PC-9 (cell line): Measurements from ENCODE around the gene SENP2. TPM values are rescaled to one million over a fixed set of nuclear protein-coding genes. Genes with fewer than 3 reads are reported as not detected.

Source experiments
- BruUV-seq: library from RNA; stranded (reverse); fragments of 400-500 nt; replicated peaks from 2 replicates; lab custom pipeline; 2021; lab: Mats Ljungman, UMichigan
- CTCF ChIA-PET: fragments of 300-600 bp; sonication (Branson Sonifier 250); formaldehyde crosslinking; loops from one replicate; lab custom pipeline; 2022; ENCODE audit warnings: antibody characterized with exemption; lab: Charles Lee
- POLR2A ChIA-PET: fragments of 300-600 bp; sonication (Branson Sonifier 250); formaldehyde crosslinking; loops from one replicate; lab custom pipeline; 2022; ENCODE audit warnings: antibody characterized with exemption; ENCODE audit not compliant: unreplicated experiment; lab: Charles Lee
- DNase-seq, 2 experiments: peaks; one replicate each; pipeline versions ENCODE4 v3.0.0 to v3.0.0-alpha.2; 2015 to 2022; ENCODE audit warnings: mixed read lengths in 1 of 2
- H2AFZ ChIP-seq: fragments of 200-600 bp; sonication (generic); 2 replicates; pipeline ENCODE4 v1.8.1; 2017; ENCODE audit warnings: antibody characterized with exemption
- H3F3A ChIP-seq: fragments of 200-600 bp; sonication (generic); 2 replicates; pipeline ENCODE4 v1.8.1; 2017; ENCODE audit warnings: antibody characterized with exemption, mild to moderate bottlenecking, low read depth; ENCODE audit not compliant: insufficient read depth
- H3K27ac ChIP-seq: fragments of 200-600 bp; sonication (generic); 2 replicates; pipeline ENCODE4 v1.6.1; 2016; ENCODE audit warnings: mixed run types
- H3K27me3 ChIP-seq: fragments of 200-600 bp; sonication (generic); 2 replicates; pipeline ENCODE4 v1.6.1; 2016; ENCODE audit warnings: low read depth, mixed run types; ENCODE audit not compliant: insufficient read depth
- H3K36me3 ChIP-seq: fragments of 200-600 bp; sonication (generic); 2 replicates; pipeline ENCODE4 v1.6.1; 2016; ENCODE audit warnings: low read depth, mixed run types
- H3K4me1 ChIP-seq: fragments of 200-600 bp; sonication (generic); replicated peaks from 2 replicates; pipeline ENCODE4 v1.6.1; 2016; ENCODE audit warnings: mixed run types; ENCODE audit not compliant: insufficient read depth
- H3K4me2 ChIP-seq: fragments of 200-600 bp; sonication (generic); 2 replicates; pipeline ENCODE4 v1.6.1; 2017; ENCODE audit warnings: mixed run types
- H3K4me3 ChIP-seq: fragments of 200-600 bp; sonication (generic); 2 replicates; pipeline ENCODE4 v1.6.1; 2016; ENCODE audit warnings: mixed run types
- H3K79me2 ChIP-seq: fragments of 200-600 bp; sonication (generic); 2 replicates; pipeline ENCODE4 v1.6.1; 2017; ENCODE audit warnings: low read depth, mixed run types
- H3K9me2 ChIP-seq: fragments of 200-600 bp; sonication (generic); 2 replicates; pipeline ENCODE4 v1.8.1; 2017; ENCODE audit warnings: mild to moderate bottlenecking; ENCODE audit not compliant: insufficient read depth
- H3K9me3 ChIP-seq: fragments of 200-600 bp; sonication (generic); 2 replicates; pipeline ENCODE4 v1.8.1; 2016; ENCODE audit warnings: low read depth; ENCODE audit not compliant: insufficient read depth
- H4K20me1 ChIP-seq: fragments of 200-600 bp; sonication (generic); 2 replicates; pipeline ENCODE4 v1.8.1; 2017; ENCODE audit not compliant: insufficient read depth
- EZH2 ChIP-seq: fragments of 200-600 bp; sonication (generic); IDR thresholded peaks from 2 replicates; pipeline ENCODE4 v1.8.0; 2017; ENCODE audit warnings: antibody characterized with exemption, low read depth
- intact Hi-C: fragments of 100-400 bp; cut with micrococcal nuclease; formaldehyde crosslinking; loops from one replicate; pipeline ENCODE4 v1.10.0; 2022; ENCODE audit not compliant: unreplicated experiment
- total RNA-seq: library from RNA; stranded (reverse); gene quantifications from 2 replicates; pipeline ENCODE4 v1.2.3, GENCODE V29; 2021
- TF ChIP-seq, protein P1 (sequence below): fragments of 200-600 bp; sonication (generic); conservative IDR thresholded peaks from 2 replicates; pipeline ENCODE4 v1.6.1; 2017; ENCODE audit warnings: mixed run types, antibody characterized with exemption, mild to moderate bottlenecking, moderate library complexity

The SENP2 gene
- total RNA-seq, 1 experiment from 2014 or later: 89.5 TPM

DNA sequence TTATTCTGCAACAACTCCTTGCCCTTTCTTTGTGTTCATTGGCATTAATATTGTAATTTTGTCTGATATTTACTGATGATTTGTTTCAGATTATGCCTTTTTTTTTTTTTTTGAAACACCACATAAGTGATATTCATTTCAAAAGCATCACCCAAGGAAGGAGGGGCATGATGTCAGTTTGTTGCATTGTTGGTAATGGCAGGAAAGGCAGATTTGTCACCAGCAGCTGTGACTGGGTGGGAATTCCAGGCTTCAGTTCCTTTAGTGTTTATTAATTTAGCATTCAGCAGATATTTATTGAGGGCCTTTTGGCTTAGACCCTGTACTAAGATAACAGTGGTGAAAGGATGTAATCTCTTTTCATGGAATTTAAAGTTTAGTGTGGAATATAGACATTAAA, 19.5 kb downstream of the SENP2 start:
- CTCF ChIA-PET: no interaction called here
- no peak for DNase-seq

DNA sequence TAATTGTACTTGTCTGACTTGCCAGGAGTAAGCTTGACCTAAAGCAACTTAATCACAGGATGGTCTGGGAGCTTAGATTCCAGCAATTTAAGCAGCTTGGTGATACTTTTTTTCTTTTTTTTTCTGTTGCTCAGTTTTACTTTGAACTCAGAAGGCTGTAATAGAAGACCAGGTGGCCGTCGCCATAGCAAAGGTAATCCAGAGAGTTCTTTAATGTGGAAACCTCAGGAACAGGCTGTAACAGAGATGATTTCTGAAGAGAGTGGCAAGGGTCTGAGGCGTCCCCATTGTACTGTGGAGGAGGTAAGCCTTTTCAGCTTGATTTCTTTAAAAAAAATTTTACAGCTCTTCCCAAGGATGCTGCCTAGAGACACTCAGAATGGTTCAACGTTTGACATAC, 20.1 kb downstream of the SENP2 start:
- BruUV-seq: no TSS peak
- ChIA-PET POLR2A (no interaction called here), CTCF (interaction anchor here (0.5 kb wide), 1 partner anchor 339 kb away, joined by 23 read pairs; no protein-coding TSS in a partner anchor)

More for the DNA sequence above, 19.5 kb downstream of the SENP2 start:
- Histone ChIP-seq H3K9me2 (no peaks in the 10 kb centered on the region), H3K27me3 (no peaks in the 10 kb centered on the region), H3K9me3 (no peaks in the 10 kb centered on the region), H3K4me3 (no peak overlapping the region), H3K4me2 (no peak overlapping the region), H4K20me1 (peaks cover 9% of the 10 kb centered on the region), H3K4me1 (no peaks in the 10 kb centered on the region), H3K36me3 (peaks cover 51% of the 10 kb centered on the region), H3K79me2 (no peaks in the 10 kb centered on the region), H3K27ac (no peak overlapping the region), H2AFZ (no peak overlapping the region), H3F3A (no peaks in the 10 kb centered on the region)
- intact Hi-C loops: no loop called here
- POLR2A ChIA-PET: no interaction called here
- TF ChIP-seq EZH2: no peak
- BruUV-seq: no TSS peak

DNA sequence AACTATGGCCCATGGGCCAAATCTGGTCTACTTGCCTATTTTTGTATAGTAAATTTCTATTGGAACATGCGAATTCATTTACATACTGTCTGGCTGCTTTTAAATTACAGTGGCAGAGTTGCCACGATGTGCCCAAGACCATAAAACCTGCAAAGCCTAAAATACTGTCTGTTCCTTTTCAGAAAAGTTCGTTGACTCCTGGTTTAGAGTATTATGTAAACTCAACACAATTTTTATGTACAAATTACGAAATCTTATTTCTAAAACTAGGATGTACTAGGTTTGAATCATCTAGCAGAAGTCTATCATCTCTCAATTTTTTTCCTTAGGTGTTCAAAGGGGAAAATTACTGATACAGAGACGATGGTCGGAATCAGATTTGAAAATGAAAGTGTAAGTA, 26.9 kb downstream of the SENP2 start:
- Histone ChIP-seq H3K4me1 (no peaks in the 10 kb centered on the region), H2AFZ (no peak overlapping the region), H3K4me3 (no peak overlapping the region), H3K27me3 (no peaks in the 10 kb centered on the region), H3F3A (no peaks in the 10 kb centered on the region), H3K9me3 (no peaks in the 10 kb centered on the region), H3K27ac (no peak overlapping the region), H4K20me1 (no peaks in the 10 kb centered on the region), H3K4me2 (no peak overlapping the region), H3K79me2 (no peaks in the 10 kb centered on the region), H3K9me2 (no peaks in the 10 kb centered on the region), H3K36me3 (peaks cover 56% of the 10 kb centered on the region)
- DNase-seq: no peak
- intact Hi-C loops: no loop called here
- no peak for TF ChIP-seq EZH2
- TF ChIP-seq, protein P1, sequence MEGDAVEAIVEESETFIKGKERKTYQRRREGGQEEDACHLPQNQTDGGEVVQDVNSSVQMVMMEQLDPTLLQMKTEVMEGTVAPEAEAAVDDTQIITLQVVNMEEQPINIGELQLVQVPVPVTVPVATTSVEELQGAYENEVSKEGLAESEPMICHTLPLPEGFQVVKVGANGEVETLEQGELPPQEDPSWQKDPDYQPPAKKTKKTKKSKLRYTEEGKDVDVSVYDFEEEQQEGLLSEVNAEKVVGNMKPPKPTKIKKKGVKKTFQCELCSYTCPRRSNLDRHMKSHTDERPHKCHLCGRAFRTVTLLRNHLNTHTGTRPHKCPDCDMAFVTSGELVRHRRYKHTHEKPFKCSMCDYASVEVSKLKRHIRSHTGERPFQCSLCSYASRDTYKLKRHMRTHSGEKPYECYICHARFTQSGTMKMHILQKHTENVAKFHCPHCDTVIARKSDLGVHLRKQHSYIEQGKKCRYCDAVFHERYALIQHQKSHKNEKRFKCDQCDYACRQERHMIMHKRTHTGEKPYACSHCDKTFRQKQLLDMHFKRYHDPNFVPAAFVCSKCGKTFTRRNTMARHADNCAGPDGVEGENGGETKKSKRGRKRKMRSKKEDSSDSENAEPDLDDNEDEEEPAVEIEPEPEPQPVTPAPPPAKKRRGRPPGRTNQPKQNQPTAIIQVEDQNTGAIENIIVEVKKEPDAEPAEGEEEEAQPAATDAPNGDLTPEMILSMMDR: no peak
- no TSS peak for BruUV-seq
- POLR2A ChIA-PET: no interaction called here
- CTCF ChIA-PET: no interaction called here

More for the DNA sequence above, 20.1 kb downstream of the SENP2 start:
- intact Hi-C loops: no loop called here
- Histone ChIP-seq H3K27me3 (no peaks in the 10 kb centered on the region), H2AFZ (no peak overlapping the region), H3K79me2 (no peaks in the 10 kb centered on the region), H3K9me3 (no peaks in the 10 kb centered on the region), H3K4me1 (no peaks in the 10 kb centered on the region), H3K27ac (no peak overlapping the region), H3K36me3 (peaks cover 44% of the 10 kb centered on the region), H3K4me2 (no peak overlapping the region), H3K9me2 (no peaks in the 10 kb centered on the region), H4K20me1 (peaks cover 9% of the 10 kb centered on the region), H3K4me3 (no peak overlapping the region), H3F3A (no peaks in the 10 kb centered on the region)
- DNase-seq: no peak
- TF ChIP-seq, protein P1: no peak
